CD14-positive monocyte (primary cell): ENCODE data around the gene CDK11B. TPM values are rescaled to one million over a fixed set of nuclear protein-coding genes. Genes with fewer than 3 reads are reported as not detected.
A peak's percentile ranks its signal among the peaks of the same experiment; 100 is the strongest.

Source experiments
- DNase-seq, 3 donors: peaks; one replicate each; pipeline ENCODE4 v3.0.0-alpha.2; 2011 to 2022
- H2AFZ ChIP-seq: 2 replicates; pipeline ENCODE4 v1.6.0; 2012; ENCODE audit warnings: mild to moderate bottlenecking, low read depth, low read length, inconsistent platforms; ENCODE audit not compliant: insufficient read depth, poor library complexity, severe bottlenecking
- H3K27ac ChIP-seq, 2 donors: 1 replicate in 1 of 2; 2 replicates in 1 of 2; pipeline ENCODE4 v1.5.1; 2012 to 2013; ENCODE audit warnings: low read length in 2 of 2, control low read depth in 1 of 2, inconsistent platforms in 1 of 2, low read depth in 1 of 2, mild to moderate bottlenecking in 1 of 2
- H3K27me3 ChIP-seq, 2 donors: one replicate each; pipeline versions ENCODE4 v1.6.0 to v1.6.1; 2011 to 2013; ENCODE audit warnings: low read length in 2 of 2; ENCODE audit not compliant: control insufficient read depth in 2 of 2, insufficient read depth in 2 of 2
- H3K36me3 ChIP-seq, 2 donors: replicated peaks in 1 of 2; 1 replicate in 1 of 2; 2 replicates in 1 of 2; pipeline versions ENCODE4 v1.5.1 to v1.6.1; 2012 to 2013; ENCODE audit warnings: low read length in 2 of 2, control low read depth in 1 of 2, inconsistent platforms in 1 of 2, mild to moderate bottlenecking in 1 of 2; ENCODE audit not compliant: insufficient read depth in 2 of 2, control insufficient read depth in 1 of 2
- H3K4me1 ChIP-seq, 2 donors: 1 replicate in 1 of 2; 2 replicates in 1 of 2; pipeline versions ENCODE4 v1.5.1 to v1.6.1; 2012 to 2013; ENCODE audit warnings: low read length in 2 of 2, control low read depth in 1 of 2, inconsistent platforms in 1 of 2, mild to moderate bottlenecking in 1 of 2, moderate library complexity in 1 of 2; ENCODE audit not compliant: insufficient read depth in 2 of 2, control insufficient read depth in 1 of 2
- H3K4me2 ChIP-seq: replicated peaks from 2 replicates; pipeline ENCODE3; 2012; ENCODE audit warnings: low read length, moderate library complexity, mild to moderate bottlenecking; ENCODE audit not compliant: poor library complexity, severe bottlenecking; ENCODE audit errors: extremely low read depth
- H3K4me3 ChIP-seq, 3 experiments: fragments of 200-600 bp in 1 of 3; sonication (generic) in 1 of 3; replicated peaks in 1 of 3; 1 replicate in 2 of 3; 2 replicates in 1 of 3; pipeline ENCODE4 v1.5.1; 2011 to 2013; ENCODE audit warnings: low read length in 3 of 3, mild to moderate bottlenecking in 3 of 3, control low read depth in 2 of 3, low read depth in 2 of 3, inconsistent platforms in 1 of 3, moderate library complexity in 1 of 3
- H3K79me2 ChIP-seq: 2 replicates; pipeline ENCODE4 v1.6.0; 2012; ENCODE audit warnings: mild to moderate bottlenecking, control low read depth, inconsistent platforms, low read length, moderate library complexity; ENCODE audit not compliant: insufficient read depth
- H3K9ac ChIP-seq: 2 replicates; pipeline ENCODE4 v1.6.0; 2017; ENCODE audit warnings: low read length, mild to moderate bottlenecking; ENCODE audit not compliant: insufficient read depth, poor library complexity, severe bottlenecking
- H3K9me3 ChIP-seq, 2 donors: replicated peaks in 1 of 2; 1 replicate in 1 of 2; 2 replicates in 1 of 2; pipeline versions ENCODE4 v1.5.1 to v1.6.1; 2012 to 2013; ENCODE audit warnings: low read length in 2 of 2, control low read depth in 1 of 2; ENCODE audit not compliant: control insufficient read depth in 1 of 2, insufficient read depth in 1 of 2
- H4K20me1 ChIP-seq: 2 replicates; pipeline ENCODE4 v1.6.0; 2012; ENCODE audit warnings: mild to moderate bottlenecking, low read length, control low read depth, moderate library complexity; ENCODE audit not compliant: insufficient read depth
- H3K27ac Mint-ChIP-seq, 7 donors: one replicate each; pipeline ENCODE4 v1.8.0; 2020; ENCODE audit warnings: mild to moderate bottlenecking in 7 of 7, mixed read lengths in 7 of 7, moderate library complexity in 6 of 7, inconsistent platforms in 2 of 7
- H3K27me3 Mint-ChIP-seq, 3 donors: one replicate each; pipeline ENCODE4 v1.8.0; 2021 to 2022; ENCODE audit warnings: low read depth in 3 of 3, mild to moderate bottlenecking in 3 of 3, mixed read lengths in 3 of 3, moderate library complexity in 3 of 3, inconsistent platforms in 1 of 3
- H3K36me3 Mint-ChIP-seq, 2 donors: one replicate each; pipeline ENCODE4 v1.8.0; 2020; ENCODE audit warnings: mixed read lengths in 2 of 2, inconsistent platforms in 1 of 2, mild to moderate bottlenecking in 1 of 2
- H3K4me1 Mint-ChIP-seq: one replicate; pipeline ENCODE4 v1.8.0; 2020; ENCODE audit warnings: mild to moderate bottlenecking, mixed read lengths
- H3K4me3 Mint-ChIP-seq, 2 donors: one replicate each; pipeline ENCODE4 v1.8.0; 2020; ENCODE audit warnings: mild to moderate bottlenecking in 2 of 2, mixed read lengths in 2 of 2, moderate library complexity in 1 of 2
- H3K9me3 Mint-ChIP-seq, 7 donors: one replicate each; pipeline ENCODE4 v1.8.0; 2020 to 2022; ENCODE audit warnings: mixed read lengths in 7 of 7, mild to moderate bottlenecking in 6 of 7, moderate library complexity in 6 of 7, inconsistent platforms in 2 of 7
- WGBS: methylation state at CpG from one replicate; pipeline ENCODE4 v1.1.5; 2013; ENCODE audit warnings: missing lambda C conversion rate; ENCODE audit not compliant: insufficient coverage; 5-methylcytosine and 5-hydroxymethylcytosine counted together
- intact Hi-C, 2 donors: fragments of 100-400 bp; cut with micrococcal nuclease; formaldehyde crosslinking; loops; one replicate each; pipeline versions ENCODE4 v1.15.0 to v1.15.1; 2023
- polyA plus RNA-seq, 3 donors: library from polyadenylated mRNA; depleted of rRNA in 1 of 3; unstranded in 2 of 3; stranded (reverse) in 1 of 3; fragments of 300-500 nt in 2 of 3; fragments of >200 nt in 1 of 3; fragmentation: Illumina TruSeq in 2 of 3; gene quantifications; 1 replicate in 2 of 3; 2 replicates in 1 of 3; pipeline ENCODE4 v1.2.3, GENCODE V29; 2012 to 2021
- TF ChIP-seq, protein P1 (sequence below): fragments of 200-600 bp; IDR thresholded peaks from one replicate; pipeline ENCODE4 v1.8.0; 2022; ENCODE audit warnings: antibody characterized with exemption, mild to moderate bottlenecking

CDK11B gene
- polyA plus RNA-seq, 3 donors = 2.5 to 12.7 (median 6.6) TPM

DNA sequence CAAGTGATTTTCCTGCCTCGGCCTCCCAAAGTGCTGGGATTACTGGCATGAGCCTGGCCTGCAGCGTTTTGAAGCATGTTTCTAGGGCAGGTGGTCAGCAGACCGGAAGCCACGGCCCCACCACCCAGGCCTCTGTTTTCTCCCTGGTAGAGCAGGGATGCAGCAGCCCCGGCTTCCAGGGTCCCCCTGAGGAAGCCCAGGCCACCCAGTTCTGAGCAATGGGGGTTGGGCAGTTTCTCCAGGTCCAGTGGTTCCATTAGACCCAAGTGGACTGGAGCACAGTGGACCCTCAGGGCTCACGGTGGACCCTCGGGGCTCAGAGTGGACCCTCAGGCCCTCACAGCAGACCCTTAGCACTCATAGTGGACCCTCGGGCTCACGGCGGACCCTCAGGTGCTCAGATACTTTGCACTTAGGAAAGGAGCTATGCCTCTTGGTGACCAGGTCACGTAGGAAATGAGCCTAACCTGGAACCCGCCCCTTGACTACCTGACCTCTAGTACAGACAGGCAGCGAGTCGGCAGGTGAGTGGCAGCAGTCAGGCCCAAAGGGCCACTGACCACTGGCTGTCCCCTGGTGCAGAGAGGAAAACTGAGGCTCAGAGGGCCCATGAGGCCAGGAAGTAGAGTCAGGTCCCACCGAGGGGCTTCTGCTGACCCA, 54.3 kb downstream of the CDK11B start:
- peaks cover 35 to 51% of the 10 kb centered on the region in 2 donors for H3K4me1 ChIP-seq
- no peak overlapping the region for H3K4me2 ChIP-seq
- WGBS = 95% methylated on average over 15 of the region's 15 CpGs
- H4K20me1 ChIP-seq = no peaks in the 10 kb centered on the region
- peaks cover 0 to 4% of the 10 kb centered on the region in 2 donors for H3K27me3 ChIP-seq
- Mint-ChIP-seq H3K27ac (peak overlapping the region in 1 of 7 donors; percentile 38), H3K27me3 (peaks cover 2 to 6% (median 4%) of the 10 kb centered on the region in 3 donors), H3K9me3 (peaks cover 0 to 2% (median 0%) of the 10 kb centered on the region in 7 donors), H3K36me3 (no peaks in the 10 kb centered on the region), H3K4me3 (no peak overlapping the region), H3K4me1 (peaks cover 34% of the 10 kb centered on the region)
- H2AFZ ChIP-seq = no peak overlapping the region
- no peaks in the 10 kb centered on the region for H3K9me3 ChIP-seq
- TF ChIP-seq, protein P1, sequence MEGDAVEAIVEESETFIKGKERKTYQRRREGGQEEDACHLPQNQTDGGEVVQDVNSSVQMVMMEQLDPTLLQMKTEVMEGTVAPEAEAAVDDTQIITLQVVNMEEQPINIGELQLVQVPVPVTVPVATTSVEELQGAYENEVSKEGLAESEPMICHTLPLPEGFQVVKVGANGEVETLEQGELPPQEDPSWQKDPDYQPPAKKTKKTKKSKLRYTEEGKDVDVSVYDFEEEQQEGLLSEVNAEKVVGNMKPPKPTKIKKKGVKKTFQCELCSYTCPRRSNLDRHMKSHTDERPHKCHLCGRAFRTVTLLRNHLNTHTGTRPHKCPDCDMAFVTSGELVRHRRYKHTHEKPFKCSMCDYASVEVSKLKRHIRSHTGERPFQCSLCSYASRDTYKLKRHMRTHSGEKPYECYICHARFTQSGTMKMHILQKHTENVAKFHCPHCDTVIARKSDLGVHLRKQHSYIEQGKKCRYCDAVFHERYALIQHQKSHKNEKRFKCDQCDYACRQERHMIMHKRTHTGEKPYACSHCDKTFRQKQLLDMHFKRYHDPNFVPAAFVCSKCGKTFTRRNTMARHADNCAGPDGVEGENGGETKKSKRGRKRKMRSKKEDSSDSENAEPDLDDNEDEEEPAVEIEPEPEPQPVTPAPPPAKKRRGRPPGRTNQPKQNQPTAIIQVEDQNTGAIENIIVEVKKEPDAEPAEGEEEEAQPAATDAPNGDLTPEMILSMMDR = no peak
- DNase-seq = peak in 1 of 3 donors; percentile 3
- no peaks in the 10 kb centered on the region for H3K79me2 ChIP-seq
- H3K36me3 ChIP-seq = no peaks in the 10 kb centered on the region
- H3K4me3 ChIP-seq = no peak overlapping the region
- no peak overlapping the region for H3K9ac ChIP-seq
- no peak overlapping the region for H3K27ac ChIP-seq
- intact Hi-C loops = no loop called here

DNA sequence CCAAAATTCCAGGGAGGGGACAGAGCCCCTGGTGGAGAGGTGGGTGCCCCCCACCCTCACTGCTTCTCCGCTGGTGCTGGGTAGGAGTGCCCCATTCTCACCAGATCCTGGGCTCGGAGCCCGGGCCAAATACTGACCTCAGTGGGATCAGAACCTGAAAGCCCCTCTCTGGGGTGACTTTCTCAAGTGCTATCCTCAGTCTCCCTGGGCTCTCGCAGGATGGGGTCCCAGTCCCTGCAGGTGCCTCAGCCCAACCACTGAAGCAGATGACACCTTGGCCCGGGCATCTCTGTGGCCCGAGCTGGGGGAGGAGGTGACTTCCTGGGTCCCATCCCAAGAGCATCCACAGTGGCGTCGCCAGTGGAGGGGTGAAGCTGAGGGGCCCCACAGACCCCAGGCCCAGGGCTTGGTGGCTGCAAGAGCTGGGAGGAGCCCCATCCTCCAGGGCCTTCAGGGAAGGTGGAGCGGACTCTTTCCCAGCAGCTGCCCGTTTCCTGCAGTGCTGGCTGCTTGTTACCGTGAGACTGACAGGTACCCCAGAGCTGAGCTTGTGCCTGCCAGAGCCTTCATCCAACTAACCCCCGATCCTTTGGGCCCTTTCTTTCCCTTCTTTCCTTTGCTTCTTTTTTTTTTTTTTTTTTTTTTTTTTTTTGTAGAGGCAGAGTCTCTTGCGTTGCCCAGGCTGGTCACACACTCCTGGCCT, 55.0 kb downstream of the CDK11B start:
- H3K27ac Mint-ChIP-seq = peak overlapping the region in 1 of 7 donors; percentile 38
- no peaks in the 10 kb centered on the region for H4K20me1 ChIP-seq
- no peaks in the 10 kb centered on the region for H3K9me3 ChIP-seq
- peaks cover 0 to 2% (median 0%) of the 10 kb centered on the region in 7 donors for H3K9me3 Mint-ChIP-seq
- DNase-seq = no peak
- H3K36me3 Mint-ChIP-seq = no peaks in the 10 kb centered on the region
- H3K79me2 ChIP-seq = no peaks in the 10 kb centered on the region
- no peak overlapping the region for H2AFZ ChIP-seq
- no peaks in the 10 kb centered on the region for H3K36me3 ChIP-seq
- H3K4me1 Mint-ChIP-seq = peaks cover 39% of the 10 kb centered on the region
- H3K4me3 Mint-ChIP-seq = no peak overlapping the region
- no peak overlapping the region for H3K4me2 ChIP-seq
- peaks cover 7 to 10% (median 8%) of the 10 kb centered on the region in 3 donors for H3K27me3 Mint-ChIP-seq
- intact Hi-C loops = no loop called here
- H3K27me3 ChIP-seq = peaks cover 0 to 7% of the 10 kb centered on the region in 2 donors
- H3K9ac ChIP-seq = no peak overlapping the region
- no peak overlapping the region for H3K27ac ChIP-seq
- TF ChIP-seq, protein P1 = no peak
- WGBS = 91% methylated on average over 8 of the region's 13 CpGs
- no peak overlapping the region for H3K4me3 ChIP-seq
- peaks cover 40 to 57% of the 10 kb centered on the region in 2 donors for H3K4me1 ChIP-seq
